H1 (cell line): Measurements from ENCODE around the gene ETV5. TPM values are rescaled to one million over a fixed set of nuclear protein-coding genes. Genes with fewer than 3 reads are reported as not detected.

Source experiments
- CTCF ChIA-PET: fragments of 300-600 bp; sonication (Branson Sonifier 250); formaldehyde crosslinking; loops from one replicate; lab custom pipeline; 2021; ENCODE audit not compliant: partially characterized antibody; lab: Charles Lee
- POLR2A ChIA-PET: fragments of 300-600 bp; sonication (Branson Sonifier 250); formaldehyde crosslinking; loops from one replicate; lab custom pipeline; 2021; ENCODE audit warnings: inconsistent platforms; ENCODE audit not compliant: partially characterized antibody; lab: Charles Lee
- DNase-seq, 2 experiments: peaks; one replicate each; pipeline versions ENCODE4 v3.0.0 to v3.0.0-alpha.2; 2010 to 2022; ENCODE audit warnings: low spot score in 2 of 2, low read depth in 1 of 2, mixed read lengths in 1 of 2
- FAIRE-seq: peaks from 2 replicates; lab custom pipeline; 2011; peaks lifted over from hg19 to GRCh38; lab: Jason Lieb, UNC
- H2AFZ ChIP-seq: 2 replicates; pipeline ENCODE4 v1.8.1; 2012; ENCODE audit warnings: low read length, inconsistent platforms
- H2AK5ac ChIP-seq: 2 replicates; pipeline ENCODE4 v1.6.1; 2013; ENCODE audit warnings: low read depth, low read length
- H2BK120ac ChIP-seq: replicated peaks from 2 replicates; pipeline ENCODE3; 2013; ENCODE audit warnings: low read depth, low read length, inconsistent platforms
- H2BK12ac ChIP-seq: 2 replicates; pipeline ENCODE4 v1.6.1; 2013; ENCODE audit warnings: low read depth, low read length
- H2BK15ac ChIP-seq: 2 replicates; pipeline ENCODE4 v1.6.1; 2013; ENCODE audit warnings: low read length
- H2BK20ac ChIP-seq: 2 replicates; pipeline ENCODE4 v1.6.1; 2013; ENCODE audit warnings: low read length
- H2BK5ac ChIP-seq: 2 replicates; pipeline ENCODE4 v1.6.1; 2013; ENCODE audit warnings: low read depth, low read length
- H3K14ac ChIP-seq: 2 replicates; pipeline ENCODE4 v1.6.1; 2013; ENCODE audit warnings: inconsistent platforms; ENCODE audit not compliant: insufficient read length
- H3K18ac ChIP-seq: 2 replicates; pipeline ENCODE4 v1.6.1; 2013; ENCODE audit warnings: low read length; ENCODE audit errors: extremely low read depth
- H3K23ac ChIP-seq: 2 replicates; pipeline ENCODE4 v1.6.1; 2013; ENCODE audit warnings: inconsistent platforms; ENCODE audit not compliant: insufficient read length
- H3K23me2 ChIP-seq: 2 replicates; pipeline ENCODE4 v1.6.1; 2013; ENCODE audit warnings: low read depth, low read length
- H3K27ac ChIP-seq: 2 replicates; pipeline ENCODE4 v1.6.1; 2011; ENCODE audit warnings: low read depth, low read length, inconsistent platforms
- H3K27me3 ChIP-seq, 4 experiments: replicated peaks in 1 of 4; 1 replicate in 1 of 4; 2 replicates in 3 of 4; pipeline versions ENCODE4 v1.6.1 to v1.8.1; 2011 to 2013; ENCODE audit warnings: low read length in 3 of 4, mild to moderate bottlenecking in 3 of 4, inconsistent platforms in 2 of 4, mixed read lengths in 2 of 4, moderate library complexity in 1 of 4; ENCODE audit not compliant: control insufficient read depth in 3 of 4, insufficient read depth in 3 of 4; ENCODE audit errors: extremely low read depth in 1 of 4
- H3K36me3 ChIP-seq, 4 experiments: 2 replicates each; pipeline versions ENCODE4 v1.6.1 to v1.8.1; 2011 to 2013; ENCODE audit warnings: mild to moderate bottlenecking in 4 of 4, low read length in 3 of 4, moderate library complexity in 2 of 4, control low read depth in 1 of 4, inconsistent platforms in 1 of 4; ENCODE audit not compliant: insufficient read depth in 4 of 4, control insufficient read depth in 2 of 4
- H3K4ac ChIP-seq: replicated peaks from 2 replicates; pipeline ENCODE3; 2013; ENCODE audit warnings: low read length, low read depth, mixed read lengths, inconsistent platforms; ENCODE audit not compliant: insufficient read length
- H3K4me1 ChIP-seq, 4 experiments: replicated peaks in 1 of 4; 1 replicate in 1 of 4; 2 replicates in 3 of 4; pipeline versions ENCODE4 v1.6.1 to v1.8.1; 2011 to 2013; ENCODE audit warnings: low read length in 3 of 4, inconsistent platforms in 2 of 4, mixed read lengths in 1 of 4; ENCODE audit not compliant: insufficient read depth in 4 of 4, control insufficient read depth in 3 of 4
- H3K4me2 ChIP-seq, 2 experiments: 2 replicates each; pipeline versions ENCODE4 v1.6.1 to v1.8.1; 2011 to 2013; ENCODE audit warnings: low read depth in 2 of 2, low read length in 2 of 2, control low read depth in 1 of 2, inconsistent platforms in 1 of 2, mild to moderate bottlenecking in 1 of 2; ENCODE audit not compliant: insufficient read depth in 1 of 2
- H3K4me3 ChIP-seq, 4 experiments: fragments of 200-600, 300-600 bp in 1 of 4; sonication (generic), shearing (Covaris generic), sonication (Bioruptor Twin) in 1 of 4; 2 replicates each; pipeline versions ENCODE4 v1.5.1 to v1.8.1; 2011 to 2016; ENCODE audit warnings: low read length in 4 of 4, low read depth in 3 of 4, control low read depth in 2 of 4, inconsistent platforms in 2 of 4, mild to moderate bottlenecking in 2 of 4, mixed read lengths in 1 of 4, moderate library complexity in 1 of 4; ENCODE audit not compliant: insufficient read depth in 2 of 4; ENCODE audit errors: extremely low read depth in 1 of 4
- H3K56ac ChIP-seq: replicated peaks from 2 replicates; pipeline ENCODE3; 2013; ENCODE audit warnings: low read depth, mild to moderate bottlenecking, mixed read lengths, low read length, inconsistent platforms; ENCODE audit not compliant: insufficient read length
- H3K79me1 ChIP-seq: 2 replicates; pipeline ENCODE4 v1.6.1; 2013; ENCODE audit warnings: low read depth, low read length, control low read depth
- H3K79me2 ChIP-seq, 2 experiments: 2 replicates each; pipeline versions ENCODE4 v1.6.1 to v1.8.1; 2012 to 2013; ENCODE audit warnings: low read length in 2 of 2, mild to moderate bottlenecking in 2 of 2, inconsistent platforms in 1 of 2; ENCODE audit not compliant: insufficient read depth in 2 of 2, control insufficient read depth in 1 of 2
- H3K9ac ChIP-seq, 4 experiments: replicated peaks in 1 of 4; 1 replicate in 1 of 4; 2 replicates in 3 of 4; pipeline versions ENCODE4 v1.6.1 to v1.8.1; 2011 to 2013; ENCODE audit warnings: low read depth in 3 of 4, low read length in 3 of 4, control low read depth in 2 of 4, mild to moderate bottlenecking in 2 of 4, moderate library complexity in 2 of 4, inconsistent platforms in 1 of 4; ENCODE audit errors: extremely low read depth in 1 of 4
- H3K9me3 ChIP-seq, 2 experiments: 2 replicates each; pipeline versions ENCODE4 v1.6.1 to v1.8.1; 2012 to 2013; ENCODE audit warnings: mild to moderate bottlenecking in 2 of 2, moderate library complexity in 2 of 2, control low read depth in 1 of 2, inconsistent platforms in 1 of 2, low read depth in 1 of 2, low read length in 1 of 2, mixed read lengths in 1 of 2; ENCODE audit not compliant: insufficient read depth in 2 of 2
- H4K20me1 ChIP-seq, 2 experiments: replicated peaks in 1 of 2; 2 replicates each; pipeline versions ENCODE3 to v1.8.1; 2011 to 2013; ENCODE audit warnings: inconsistent platforms in 2 of 2, low read length in 2 of 2, mild to moderate bottlenecking in 1 of 2; ENCODE audit not compliant: insufficient read depth in 2 of 2, control insufficient read depth in 1 of 2
- H4K5ac ChIP-seq: 2 replicates; pipeline ENCODE4 v1.6.1; 2013; ENCODE audit warnings: low read length, low read depth, mixed read lengths, inconsistent platforms; ENCODE audit not compliant: insufficient read length
- H4K8ac ChIP-seq: 2 replicates; pipeline ENCODE4 v1.8.0; 2013; ENCODE audit warnings: mild to moderate bottlenecking, moderate library complexity, low read length, inconsistent platforms; ENCODE audit not compliant: insufficient read depth; ENCODE audit errors: extremely low read depth
- H4K91ac ChIP-seq: replicated peaks from 2 replicates; pipeline ENCODE3; 2013; ENCODE audit warnings: low read length, mixed read lengths, inconsistent platforms; ENCODE audit not compliant: insufficient read length
- ATF2 ChIP-seq: IDR thresholded peaks from 2 replicates; pipeline ENCODE4 v1.6.1; 2012; ENCODE audit warnings: low read length, inconsistent platforms
- CBX5 ChIP-seq: fragments of 300-800, 300-1000 bp; sonication (generic); IDR thresholded peaks from 2 replicates; pipeline ENCODE4 v1.7.1; 2016; ENCODE audit warnings: antibody characterized with exemption, low read length, low read depth
- FOSL1 ChIP-seq: IDR thresholded peaks from 2 replicates; pipeline ENCODE4 v1.6.1; 2011; ENCODE audit warnings: mild to moderate bottlenecking, low read depth, low read length, moderate library complexity; ENCODE audit not compliant: insufficient read depth
- GABPA ChIP-seq: IDR thresholded peaks from 2 replicates; pipeline ENCODE4 v1.6.1; 2011; ENCODE audit warnings: mild to moderate bottlenecking, low read length, moderate library complexity, borderline replicate concordance; ENCODE audit not compliant: insufficient read depth
- JUN ChIP-seq: IDR thresholded peaks from 2 replicates; pipeline ENCODE4 v1.6.1; 2011; ENCODE audit warnings: low read depth, mild to moderate bottlenecking, improper control_type of control experiment, low read length
- RBBP5 ChIP-seq: IDR thresholded peaks from 2 replicates; pipeline ENCODE4 v1.7.1; 2012; ENCODE audit warnings: low read depth, mild to moderate bottlenecking, inconsistent platforms, low read length, moderate library complexity, borderline replicate concordance
- RNF2 ChIP-seq: fragments of 200-900, 300-1000 bp; sonication (generic); IDR thresholded peaks from 2 replicates; pipeline ENCODE4 v1.7.1; 2016; ENCODE audit warnings: borderline replicate concordance, low read depth, mild to moderate bottlenecking, antibody characterized with exemption, low read length; ENCODE audit not compliant: poor library complexity, severe bottlenecking; ENCODE audit errors: missing control alignments
- SP2 ChIP-seq: IDR thresholded peaks from 2 replicates; pipeline ENCODE4 v1.6.1; 2012; ENCODE audit warnings: mild to moderate bottlenecking, low read length, inconsistent platforms
- TBP ChIP-seq: IDR thresholded peaks from 2 replicates; pipeline ENCODE4 v1.6.1; 2011; ENCODE audit warnings: low read depth, low read length, improper control_type of control experiment
- USF2 ChIP-seq: IDR thresholded peaks from 2 replicates; pipeline ENCODE4 v1.6.1; 2011; ENCODE audit warnings: low read length, improper control_type of control experiment
- WGBS, 2 experiments: shearing (Covaris generic) in 1 of 2; methylation state at CpG; one replicate each; pipeline versions ENCODE4 v1.1.6 to v1.1.7; 2013 to 2015; ENCODE audit warnings: low lambda C conversion rate in 2 of 2, mixed read lengths in 2 of 2, inconsistent platforms in 1 of 2, low coverage in 1 of 2, missing lambda C conversion rate in 1 of 2; ENCODE audit not compliant: insufficient replicate concordance in 2 of 2, insufficient coverage in 1 of 2, insufficient read length in 1 of 2; ENCODE audit errors: extremely low coverage in 1 of 2, missing lambda C conversion rate in 1 of 2; 5-methylcytosine and 5-hydroxymethylcytosine counted together
- polyA plus RNA-seq, 7 experiments: library from polyadenylated mRNA; depleted of rRNA in 3 of 7; stranded (reverse) in 5 of 7; unstranded in 2 of 7; fragments of >200 nt in 5 of 7; fragments of 200-250 nt in 2 of 7; gene quantifications; 1 replicate in 5 of 7; 2 replicates in 1 of 7; 4 replicates in 1 of 7; pipeline versions ENCODE4 v1.2.1 to v1.2.3, GENCODE V29; 2011 to 2013; ENCODE audit warnings: missing spikeins in 2 of 7, mixed read lengths in 2 of 7
- total RNA-seq: library from RNA; stranded (reverse); fragmentation: NEBNext Ultra II Directional; extraction: Animal tissue kit (Norgen Biotek cat#: 25700); gene quantifications from 2 replicates; pipeline ENCODE4 v1.2.1, GENCODE V29; 2021

ETV5 gene
- total and polyA plus RNA-seq, 2 of the 8 experiments (the other 6 are each of a cell fraction or from before 2014, with no cell fraction given), result 13.1 to 36.9 TPM

DNA sequence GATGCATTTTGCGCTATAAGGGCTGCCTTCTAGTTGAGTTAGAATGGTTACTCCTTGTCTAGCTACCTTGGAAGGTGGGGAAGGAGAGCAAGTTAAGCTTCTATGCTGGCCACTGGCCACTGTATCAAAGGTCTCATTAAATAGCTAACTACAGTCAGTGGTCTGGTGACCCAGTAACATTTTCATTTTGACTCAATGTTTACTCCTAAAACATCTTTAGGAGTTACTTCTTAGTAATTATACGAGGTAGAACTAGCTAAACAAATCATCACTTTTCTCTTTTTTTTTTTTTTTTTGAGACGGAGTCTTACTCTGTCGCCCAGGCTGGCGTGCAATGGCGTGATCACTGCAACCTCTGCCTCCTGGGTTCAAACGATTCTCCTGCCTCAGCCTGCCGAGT is 26.7 kb downstream of the ETV5 start:
- Histone ChIP-seq H2BK5ac (no peak overlapping the region), H3K23ac (no peak overlapping the region), H3K14ac (no peak overlapping the region), H2BK20ac (no peak overlapping the region), H3K9me3 (peaks cover 0 to 2% of the 10 kb centered on the region in 2 experiments; a peak in 2 of 4 replicates), H3K23me2 (no peaks in the 10 kb centered on the region), H2AFZ (no peak overlapping the region), H3K18ac (no peak overlapping the region), H3K27ac (no peak overlapping the region), H2BK120ac (no peak overlapping the region), H3K4me3 (no peak overlapping the region), H3K4me1 (peaks cover 4 to 16% (median 16%) of the 10 kb centered on the region in 4 experiments; a peak in 6 of 7 replicates), H2BK12ac (peak overlapping the region; percentile 78; the same call in 1 of the 2 replicates), H3K79me1 (no peaks in the 10 kb centered on the region), H2BK15ac (no peak overlapping the region), H2AK5ac (no peak overlapping the region), H3K4me2 (no peak overlapping the region), H4K20me1 (no peaks in the 10 kb centered on the region), H3K79me2 (no peaks in the 10 kb centered on the region), H3K4ac (no peak overlapping the region), H4K5ac (no peak overlapping the region), H3K27me3 (no peaks in the 10 kb centered on the region), H4K8ac (no peak overlapping the region), H4K91ac (no peak overlapping the region), H3K9ac (no peak overlapping the region), H3K56ac (no peak overlapping the region), H3K36me3 (peaks cover 0 to 5% (median 0%) of the 10 kb centered on the region in 4 experiments; a peak in 3 of 8 replicates)
- ChIA-PET CTCF (interaction anchor here (0.6 to 1.9 kb wide), 4 partner anchors 10 to 180 kb away, joined by 3 to 6 read pairs (median 4); no protein-coding TSS in a partner anchor), POLR2A (interaction anchor here (0.9 to 3.6 kb wide), 5 partner anchors 9 to 35 kb away, joined by 3 to 15 read pairs (median 10); partner anchors contain the start of gene ETV5)
- no peak for FAIRE-seq
- WGBS, 2 experiments, result 99% methylated on average over 8 of the region's 8 CpGs; no CpG with 5 or more reads in 1 of the 2 experiments
- no peak for DNase-seq
- no peak for TF ChIP-seq CBX5
- no peak for TF ChIP-seq USF2
- TF ChIP-seq SP2, result no peak
- no peak for TF ChIP-seq RBBP5
- TF ChIP-seq FOSL1, result no peak
- TF ChIP-seq RNF2, result no peak
- TF ChIP-seq GABPA, result no peak
- no peak for TF ChIP-seq ATF2
- no peak for TF ChIP-seq JUN
- no peak for TF ChIP-seq TBP
